ENCODE results near the gene FAM161B.

GRCh38 chr14:73958591-73958990, 8.7 kb upstream of the FAM161B start:
- no peak for TF ChIP-seq EP300 (IDR thresholded peaks at IDR 0.05)
- TF ChIP-seq CTCF (IDR thresholded peaks at IDR 0.05): no peak
- no peak for TF ChIP-seq POLR2A (IDR thresholded peaks at IDR 0.05)
